Fibroblast of skin of right quadriceps (primary cell): Measurements from ENCODE around the gene HBG2.
"Not testable (repeated sequence)": the region's sequence is repeated elsewhere in the genome, so short reads cannot be mapped to it uniquely, and the experiment has no call there.

ENCODE experiments used
- DNase-seq: peaks from one replicate; pipeline ENCODE4 v3.0.0-alpha.2; 2013

The HBG2 gene

DNA sequence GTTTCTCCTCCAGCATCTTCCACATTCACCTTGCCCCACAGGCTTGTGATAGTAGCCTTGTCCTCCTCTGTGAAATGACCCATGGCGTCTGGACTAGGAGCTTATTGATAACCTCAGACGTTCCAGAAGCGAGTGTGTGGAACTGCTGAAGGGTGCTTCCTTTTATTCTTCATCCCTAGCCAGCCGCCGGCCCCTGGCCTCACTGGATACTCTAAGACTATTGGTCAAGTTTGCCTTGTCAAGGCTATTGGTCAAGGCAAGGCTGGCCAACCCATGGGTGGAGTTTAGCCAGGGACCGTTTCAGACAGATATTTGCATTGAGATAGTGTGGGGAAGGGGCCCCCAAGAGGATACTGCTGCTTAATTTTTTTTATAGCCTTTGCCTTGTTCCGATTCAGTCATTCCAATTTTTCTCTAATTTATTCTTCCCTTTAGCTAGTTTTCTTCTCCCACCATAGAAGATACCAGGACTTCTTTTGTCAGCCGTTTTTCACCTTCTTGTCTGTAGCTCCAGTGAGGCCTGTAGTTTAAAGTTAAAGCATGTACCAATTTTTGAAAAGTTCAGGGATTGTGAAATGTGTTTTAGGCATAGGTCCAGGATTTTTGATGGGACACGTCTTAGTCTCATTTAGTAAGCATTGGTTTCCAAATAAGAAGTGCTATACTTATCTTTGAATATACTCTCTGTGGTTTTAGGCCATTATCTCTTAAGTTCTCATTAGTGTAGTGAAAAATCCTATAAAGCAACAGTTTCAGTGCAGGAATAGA lies at the start of gene HBG2:
TSS of gene HBG2 (minus strand) at position 136 of the 768 bp plus-strand sequence. CDS start at position 83, 53 bp downstream.
- not testable (repeated sequence) for DNase-seq

DNA sequence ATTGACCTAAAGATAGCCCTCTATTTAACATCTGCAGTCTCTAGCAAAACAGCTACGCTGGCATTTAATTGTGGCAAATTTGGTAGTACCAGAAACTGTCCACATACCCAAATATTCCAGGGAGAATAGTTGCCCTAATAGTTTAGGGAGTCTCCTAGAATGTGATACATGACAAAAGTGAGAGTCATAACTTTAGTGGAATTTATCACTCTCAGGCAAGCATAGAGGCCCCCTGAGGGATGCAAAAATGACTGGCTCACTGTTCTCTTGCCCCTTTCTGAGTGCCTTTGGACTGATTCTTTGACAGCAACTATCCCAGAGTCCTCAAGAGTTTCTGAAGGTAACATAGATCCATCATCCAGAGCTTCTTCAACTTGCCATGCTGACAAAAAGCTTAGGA lies 49.5 kb upstream of the HBG2 start:
- peak; percentile 5 for DNase-seq

DNA sequence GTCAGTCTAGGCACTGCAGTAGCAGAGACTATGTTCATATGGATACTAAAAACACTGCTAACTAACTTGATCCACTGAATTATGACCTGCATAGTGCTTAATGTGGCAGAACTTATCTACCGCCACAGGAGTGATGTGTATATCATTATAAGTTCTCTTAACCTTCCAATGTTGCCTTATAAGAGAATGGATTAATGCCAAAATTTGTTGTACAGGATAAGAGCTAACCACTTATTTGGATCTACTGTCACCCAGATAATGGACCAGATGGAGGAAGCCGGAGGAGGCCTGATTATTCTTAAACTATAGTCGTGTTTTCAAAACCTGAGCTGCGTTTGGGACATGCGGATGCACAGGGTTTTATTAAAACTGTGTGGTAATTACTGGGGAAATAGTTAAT lies 49.0 kb upstream of the HBG2 start:
- DNase-seq: no peak

DNA sequence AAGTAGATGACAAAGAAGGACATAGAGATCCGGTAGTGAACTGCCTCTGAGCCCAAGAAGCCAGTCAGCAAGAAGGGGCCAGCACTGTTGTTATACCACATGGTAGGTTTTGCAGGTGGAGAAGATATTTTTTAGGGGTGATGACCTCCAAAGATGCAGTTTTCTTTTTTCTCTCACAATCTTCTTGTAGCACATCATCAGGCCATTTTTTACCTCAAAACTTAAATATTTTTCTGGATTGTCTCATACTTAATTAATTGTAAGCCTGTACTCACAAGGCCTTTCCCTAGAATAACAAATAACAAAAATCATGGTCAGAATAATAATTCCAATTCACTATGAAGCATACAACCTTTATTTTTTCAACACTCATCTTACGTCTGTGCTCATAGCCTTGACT lies 47.3 kb upstream of the HBG2 start, which contains the start of gene OR51B4:
TSS of gene OR51B4 (minus strand) at position 101 of the 400 bp plus-strand sequence. CDS start at position 101, 0 bp downstream.
- no peak for DNase-seq

DNA sequence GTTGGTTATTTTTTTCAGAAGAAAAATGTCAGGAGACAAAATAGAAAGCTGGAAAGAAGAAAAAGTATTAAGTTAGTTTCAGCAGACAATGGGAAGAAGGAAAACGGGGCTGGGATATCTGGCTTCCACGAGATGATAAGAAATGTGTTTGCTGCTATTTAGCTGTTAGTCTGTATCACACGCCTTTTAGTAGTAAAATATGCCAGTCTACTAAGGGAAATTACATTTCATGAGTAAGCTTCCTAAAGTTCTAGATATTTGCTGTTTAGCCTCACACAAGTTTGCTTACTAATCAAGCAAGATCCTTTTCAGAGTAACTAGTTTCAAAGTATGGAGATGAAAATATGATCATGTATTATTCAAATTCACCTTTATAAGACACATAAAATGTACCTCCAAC lies 45.7 kb upstream of the HBG2 start:
- no peak for DNase-seq

DNA sequence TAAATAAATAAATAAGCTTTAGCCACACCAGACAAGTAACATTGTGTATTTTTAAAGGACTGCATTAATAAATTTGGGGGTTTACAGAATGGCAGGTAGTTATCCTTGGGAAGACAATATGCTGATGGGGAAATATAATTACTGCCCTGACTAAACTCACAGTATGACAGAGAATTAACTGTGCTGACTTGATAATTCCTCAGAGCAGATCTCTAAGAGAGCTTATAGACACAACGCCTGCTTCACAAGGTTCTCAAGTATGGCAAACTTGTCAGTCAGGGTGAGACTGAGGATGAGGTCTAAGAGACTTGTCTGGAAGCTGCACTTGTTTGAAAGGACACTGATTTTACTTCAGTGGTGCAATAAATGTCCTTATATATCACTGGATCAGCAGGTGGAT lies 43.9 kb upstream of the HBG2 start:
- no peak for DNase-seq

DNA sequence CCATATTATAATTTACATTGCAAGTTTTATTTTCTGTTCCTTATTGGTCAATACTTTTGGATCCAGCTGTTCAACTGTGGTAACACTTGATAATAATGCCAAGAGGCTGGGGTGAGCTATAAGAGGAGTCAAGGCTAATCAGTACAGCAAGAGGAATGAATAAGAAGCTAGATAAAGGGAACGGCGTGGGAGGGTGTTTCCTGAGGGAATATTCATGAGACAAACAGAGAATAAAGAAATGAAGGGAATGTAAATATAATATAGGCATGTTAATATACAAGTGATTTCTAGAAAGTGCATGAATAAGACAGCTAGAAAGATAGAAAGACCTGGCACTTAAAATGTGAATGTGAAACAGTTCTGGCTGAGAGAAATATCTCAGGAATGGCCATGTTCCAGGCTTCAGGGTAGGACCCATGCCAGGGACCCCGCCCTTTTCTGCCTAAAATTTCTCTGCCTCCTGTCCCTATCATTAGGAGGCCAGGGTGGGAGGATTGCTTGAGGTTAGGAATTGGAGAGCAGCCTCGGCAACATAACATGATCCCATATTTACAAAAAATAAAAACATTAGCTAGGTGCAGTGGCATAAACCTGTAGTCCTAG lies 43.2 kb upstream of the HBG2 start:
- DNase-seq: no peak

DNA sequence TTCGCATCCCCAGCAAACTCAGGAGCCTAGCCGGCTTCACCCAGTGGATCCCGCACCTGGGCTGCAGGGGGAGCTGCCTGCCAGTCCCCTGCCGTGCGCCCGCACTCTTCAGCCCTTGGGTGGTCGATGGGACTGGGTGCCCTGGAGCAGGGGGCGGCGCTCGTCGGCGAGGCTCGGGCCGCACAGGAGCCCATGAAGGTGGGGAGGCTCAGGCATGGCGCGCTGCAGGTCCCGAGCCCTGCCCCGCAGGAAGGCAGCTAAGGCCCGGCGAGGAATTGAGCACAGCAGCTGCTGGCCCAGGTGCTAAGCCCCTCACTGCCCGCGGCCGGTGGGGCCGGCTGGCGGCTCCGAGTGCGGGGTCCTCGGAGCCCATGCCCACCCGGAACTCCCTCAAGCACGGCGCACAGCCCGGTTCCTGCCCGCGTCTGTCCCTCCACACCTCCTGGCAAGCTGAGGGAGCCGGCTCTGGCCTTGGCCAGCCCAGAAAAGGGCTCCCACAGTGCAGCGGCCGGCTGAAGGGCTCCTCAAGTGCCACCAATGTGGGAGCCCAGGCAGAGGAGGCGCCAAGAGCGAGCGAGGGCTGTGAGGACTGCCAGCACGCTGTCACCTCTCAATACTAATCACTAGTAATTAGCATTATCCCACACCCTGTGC lies 39.9 kb upstream of the HBG2 start:
- not testable (repeated sequence) for DNase-seq

DNA sequence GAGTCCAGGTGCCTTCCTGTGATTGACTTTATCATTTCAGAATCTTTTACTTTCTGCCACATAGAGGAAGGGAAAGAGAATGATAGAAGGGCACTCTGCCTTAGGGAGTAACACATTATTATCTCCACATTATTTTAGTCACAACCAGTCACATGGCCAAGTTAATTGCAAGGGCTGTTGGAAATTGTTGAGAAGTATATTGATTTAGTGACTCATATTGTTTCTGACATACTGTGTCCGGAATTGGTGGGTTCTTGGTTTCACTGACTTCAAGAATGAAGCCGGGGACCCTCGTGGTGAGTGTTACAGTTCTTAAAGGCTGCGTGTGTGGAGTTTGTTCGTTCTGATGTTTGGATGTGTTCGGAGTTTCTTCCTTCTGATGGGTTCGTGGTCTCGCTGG lies 38.4 kb upstream of the HBG2 start:
- DNase-seq: no peak

DNA sequence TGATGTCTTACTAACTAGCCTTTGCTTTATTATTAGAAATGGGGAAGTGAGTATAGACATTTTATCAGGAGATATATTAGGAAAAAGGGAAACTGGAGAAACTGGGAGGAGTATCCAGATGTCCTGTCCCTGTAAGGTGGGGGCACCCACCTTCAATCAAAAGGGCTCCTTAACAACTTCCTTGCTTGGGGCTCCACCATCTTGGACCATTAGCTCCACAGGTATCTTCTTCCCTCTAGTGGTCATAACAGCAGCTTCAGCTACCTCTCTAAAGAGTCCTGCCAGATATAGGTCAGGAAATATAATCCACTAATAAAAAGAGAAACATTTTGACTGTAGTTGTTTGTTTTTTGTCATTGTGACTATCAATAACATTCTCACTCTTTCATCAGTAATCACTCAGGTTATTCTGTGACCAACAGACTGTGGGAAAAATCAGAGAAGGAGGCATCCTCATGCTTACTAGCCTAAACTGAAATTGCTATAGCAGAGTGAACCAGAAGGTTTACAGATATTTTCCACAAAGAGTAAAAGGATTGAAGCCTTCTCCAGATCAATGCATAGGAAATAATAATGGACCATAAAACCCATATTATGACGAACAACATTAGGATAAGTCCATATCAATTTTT lies 36.7 kb upstream of the HBG2 start:
- peak; percentile 15 for DNase-seq

DNA sequence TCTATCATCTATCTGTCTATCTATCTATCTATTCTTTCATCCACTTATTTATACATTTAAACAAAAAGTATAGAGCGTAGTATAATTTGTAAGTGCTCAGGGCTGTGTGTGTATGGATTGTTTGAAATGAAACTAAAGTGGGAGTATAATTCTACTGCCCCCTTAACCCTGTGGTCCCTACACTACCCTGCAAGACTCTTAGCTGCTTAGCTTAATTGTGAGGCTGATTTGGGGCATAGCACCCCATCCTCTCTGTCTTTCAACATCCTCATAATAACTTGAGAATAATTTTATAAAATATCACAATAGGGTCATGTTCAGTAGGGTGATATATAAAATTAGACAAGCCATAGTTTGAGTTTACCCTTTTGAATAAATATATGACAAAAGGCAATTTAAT lies 35.5 kb upstream of the HBG2 start:
- DNase-seq: no peak

DNA sequence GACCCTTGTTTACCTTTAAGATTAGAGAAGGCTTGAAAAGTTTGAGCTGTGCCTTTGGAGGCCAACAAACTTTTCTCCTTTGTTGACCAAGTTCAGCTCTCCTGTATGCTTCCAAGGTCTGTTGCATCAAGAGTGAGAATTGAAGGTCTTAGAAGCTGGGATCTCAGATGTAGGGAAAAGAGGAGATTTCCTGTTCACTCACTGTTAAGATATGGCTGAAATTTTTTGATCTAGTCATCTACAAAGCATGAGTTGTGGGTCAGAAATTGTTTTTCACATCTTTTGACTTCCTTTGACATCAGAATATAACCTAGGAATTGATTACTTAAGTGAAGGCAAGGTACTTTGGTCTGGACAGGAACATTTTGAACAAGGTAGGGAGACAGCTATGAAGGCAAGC lies 35.1 kb upstream of the HBG2 start:
- DNase-seq: peak; percentile 3

DNA sequence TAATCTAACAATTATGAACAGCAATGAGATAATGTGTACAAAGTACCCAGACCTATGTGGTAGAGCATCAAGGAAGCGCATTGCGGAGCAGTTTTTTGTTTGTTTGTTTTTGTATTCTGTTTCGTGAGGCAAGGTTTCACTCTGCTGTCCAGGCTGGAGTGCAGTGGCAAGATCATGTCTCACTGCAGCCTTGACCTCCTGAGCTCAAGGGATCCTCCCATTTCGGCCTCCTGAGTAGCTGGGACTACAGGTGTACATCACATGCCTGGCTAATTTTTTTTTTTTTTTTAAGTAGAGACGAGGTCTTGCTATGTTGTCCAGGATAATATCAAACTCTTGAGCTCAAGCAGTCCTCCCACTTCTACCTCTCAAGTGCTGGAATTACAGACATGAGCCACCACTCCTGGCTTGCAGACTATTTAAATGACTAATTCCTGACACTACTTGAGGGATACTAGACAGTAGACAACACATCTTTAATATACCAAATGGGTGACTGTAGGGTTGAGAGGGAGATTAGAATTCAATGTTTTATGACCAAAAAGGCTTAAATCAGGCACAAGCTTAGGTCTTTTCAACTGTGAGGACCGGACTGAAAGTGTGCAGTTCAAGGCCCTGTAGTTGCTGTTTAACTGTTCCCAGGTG lies 34.4 kb upstream of the HBG2 start:
- peak; percentile 4 for DNase-seq

DNA sequence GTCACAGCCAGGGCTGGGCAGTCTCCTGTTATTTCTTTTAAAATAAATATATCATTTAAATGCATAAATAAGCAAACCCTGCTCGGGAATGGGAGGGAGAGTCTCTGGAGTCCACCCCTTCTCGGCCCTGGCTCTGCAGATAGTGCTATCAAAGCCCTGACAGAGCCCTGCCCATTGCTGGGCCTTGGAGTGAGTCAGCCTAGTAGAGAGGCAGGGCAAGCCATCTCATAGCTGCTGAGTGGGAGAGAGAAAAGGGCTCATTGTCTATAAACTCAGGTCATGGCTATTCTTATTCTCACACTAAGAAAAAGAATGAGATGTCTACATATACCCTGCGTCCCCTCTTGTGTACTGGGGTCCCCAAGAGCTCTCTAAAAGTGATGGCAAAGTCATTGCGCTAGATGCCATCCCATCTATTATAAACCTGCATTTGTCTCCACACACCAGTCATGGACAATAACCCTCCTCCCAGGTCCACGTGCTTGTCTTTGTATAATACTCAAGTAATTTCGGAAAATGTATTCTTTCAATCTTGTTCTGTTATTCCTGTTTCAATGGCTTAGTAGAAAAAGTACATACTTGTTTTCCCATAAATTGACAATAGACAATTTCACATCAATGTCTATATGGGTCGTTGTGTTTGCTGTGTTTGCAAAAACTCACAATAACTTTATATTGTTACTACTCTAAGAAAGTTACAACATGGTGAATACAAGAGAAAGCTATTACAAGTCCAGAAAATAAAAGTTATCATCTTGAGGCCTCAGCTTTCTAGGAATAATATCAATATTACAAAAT lies 33.7 kb upstream of the HBG2 start:
- DNase-seq: no peak

DNA sequence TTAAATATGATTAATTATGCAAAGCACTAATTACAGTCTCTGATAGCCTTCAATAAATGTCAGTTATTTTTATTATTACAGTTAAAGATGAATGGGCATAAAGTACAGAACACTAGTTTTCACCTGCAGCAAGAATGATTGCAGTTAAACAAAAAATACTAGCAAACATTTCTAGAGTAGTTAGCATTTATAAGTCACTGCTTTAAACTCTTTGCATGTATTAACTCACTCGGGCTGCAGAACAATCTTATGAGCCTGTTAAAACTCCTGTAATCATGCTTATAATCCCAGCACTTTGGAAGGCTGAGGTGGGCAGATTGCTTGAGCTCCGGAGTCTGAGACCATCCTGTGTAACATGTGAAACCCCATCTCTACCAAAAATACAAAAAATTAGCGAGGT lies 32.3 kb upstream of the HBG2 start:
- no peak for DNase-seq

DNA sequence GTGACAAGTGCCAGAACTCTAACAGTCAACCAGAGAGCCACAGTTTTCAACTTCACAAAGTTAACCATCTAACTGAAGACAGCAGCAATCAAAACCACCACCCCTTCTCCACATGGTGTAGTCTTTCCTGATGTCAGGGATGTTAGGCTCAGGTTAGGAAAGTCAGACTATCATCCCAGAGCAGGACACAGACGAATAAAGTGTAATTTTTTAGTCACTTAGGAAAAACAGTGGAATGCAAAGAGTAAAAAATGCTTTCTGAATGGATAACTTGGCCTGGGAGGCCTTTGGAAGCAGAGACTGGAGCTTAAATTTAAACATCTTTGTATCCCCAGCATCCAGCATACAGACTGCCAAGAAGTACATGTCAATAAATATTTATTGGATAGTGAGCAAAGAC lies 31.8 kb upstream of the HBG2 start:
- DNase-seq: no peak

DNA sequence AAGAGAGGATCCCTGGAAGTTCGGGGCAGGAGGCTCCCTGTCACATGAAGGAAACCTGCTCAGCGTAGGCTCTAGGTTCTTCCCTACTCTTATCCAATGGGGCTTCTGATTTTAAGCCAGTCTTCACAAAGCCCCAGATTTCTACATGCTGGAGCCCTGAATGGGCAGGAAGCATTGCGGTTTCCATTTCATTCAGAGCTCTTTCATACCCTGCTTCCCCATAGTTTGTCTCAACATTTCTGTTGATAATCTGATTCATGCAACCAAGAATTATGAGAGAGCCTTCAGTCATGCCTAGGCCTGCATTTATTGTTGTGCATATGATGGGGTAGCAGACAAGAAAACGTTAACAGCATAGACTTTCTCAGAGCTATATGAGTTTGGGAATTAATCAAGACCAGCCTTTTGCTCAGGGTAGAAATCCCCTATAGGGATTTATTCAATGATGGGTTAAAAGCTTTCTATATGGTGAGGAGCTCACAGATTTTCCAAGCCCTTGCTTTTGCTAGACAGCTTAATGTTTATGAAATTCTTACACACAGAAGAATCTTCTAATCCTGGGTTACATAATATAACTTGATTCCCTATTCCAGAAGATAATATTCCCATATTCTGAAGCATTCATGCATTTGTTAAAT lies 31.2 kb upstream of the HBG2 start:
- DNase-seq: no peak

DNA sequence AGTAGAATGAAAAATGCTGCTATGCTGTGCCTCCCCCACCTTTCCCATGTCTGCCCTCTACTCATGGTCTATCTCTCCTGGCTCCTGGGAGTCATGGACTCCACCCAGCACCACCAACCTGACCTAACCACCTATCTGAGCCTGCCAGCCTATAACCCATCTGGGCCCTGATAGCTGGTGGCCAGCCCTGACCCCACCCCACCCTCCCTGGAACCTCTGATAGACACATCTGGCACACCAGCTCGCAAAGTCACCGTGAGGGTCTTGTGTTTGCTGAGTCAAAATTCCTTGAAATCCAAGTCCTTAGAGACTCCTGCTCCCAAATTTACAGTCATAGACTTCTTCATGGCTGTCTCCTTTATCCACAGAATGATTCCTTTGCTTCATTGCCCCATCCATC lies 30.1 kb upstream of the HBG2 start:
- DNase-seq: no peak

DNA sequence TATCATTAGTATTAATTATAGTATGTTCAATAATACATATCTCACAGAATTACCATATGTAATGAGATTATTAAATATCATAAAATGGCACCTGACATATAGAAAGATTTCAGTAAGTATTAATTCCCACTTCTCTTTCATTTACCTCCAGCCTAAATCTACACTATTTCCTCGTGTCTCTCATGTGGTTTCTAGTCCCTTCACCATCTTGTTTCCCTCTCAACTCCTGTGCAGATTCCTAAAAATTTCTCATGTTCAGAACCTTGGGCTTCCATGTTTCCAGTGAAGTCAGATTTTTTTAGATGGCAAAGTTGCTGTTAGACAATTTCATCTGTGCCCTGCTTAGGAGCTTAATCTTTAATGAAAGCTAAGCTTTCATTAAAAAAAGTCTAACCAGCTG lies 29.3 kb upstream of the HBG2 start:
- no peak for DNase-seq

DNA sequence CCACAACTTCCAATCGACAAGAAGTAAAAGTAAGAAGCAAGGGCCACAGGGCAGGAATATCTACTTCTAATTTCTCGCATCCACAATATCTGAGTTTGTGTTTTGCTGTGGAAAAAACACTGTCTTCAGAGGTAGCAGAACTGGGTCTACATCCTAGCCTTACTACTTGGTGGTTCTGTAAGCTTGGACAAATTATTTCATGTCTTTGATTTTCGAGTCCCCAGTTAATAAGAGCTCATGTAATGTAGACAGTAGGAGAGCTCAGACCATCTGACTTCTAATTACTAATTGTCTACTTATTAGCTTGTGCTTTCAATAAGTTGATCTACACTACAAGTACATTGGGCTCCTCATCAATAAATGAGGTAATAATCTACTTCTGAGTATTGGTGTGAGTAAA lies 28.5 kb upstream of the HBG2 start:
- no peak for DNase-seq

DNA sequence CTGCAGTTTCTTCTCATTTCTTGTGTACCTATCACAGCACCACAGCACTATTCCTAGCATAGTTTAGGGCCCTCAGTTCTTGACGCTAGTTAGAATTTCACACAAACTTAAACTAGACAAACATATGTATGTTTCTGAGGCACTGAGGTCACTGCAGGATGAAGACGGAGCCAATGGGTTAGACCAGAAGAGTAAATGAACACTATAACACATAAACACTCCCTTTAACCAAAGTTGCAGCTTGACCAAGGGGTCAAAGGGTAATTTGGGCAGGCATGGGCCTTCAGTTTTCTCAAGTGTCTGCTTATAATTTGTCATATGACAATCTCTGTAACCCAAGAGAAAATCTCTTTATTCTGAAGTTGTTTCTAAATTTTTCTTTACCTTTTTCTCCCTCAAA lies 28.0 kb upstream of the HBG2 start:
- DNase-seq: no peak

DNA sequence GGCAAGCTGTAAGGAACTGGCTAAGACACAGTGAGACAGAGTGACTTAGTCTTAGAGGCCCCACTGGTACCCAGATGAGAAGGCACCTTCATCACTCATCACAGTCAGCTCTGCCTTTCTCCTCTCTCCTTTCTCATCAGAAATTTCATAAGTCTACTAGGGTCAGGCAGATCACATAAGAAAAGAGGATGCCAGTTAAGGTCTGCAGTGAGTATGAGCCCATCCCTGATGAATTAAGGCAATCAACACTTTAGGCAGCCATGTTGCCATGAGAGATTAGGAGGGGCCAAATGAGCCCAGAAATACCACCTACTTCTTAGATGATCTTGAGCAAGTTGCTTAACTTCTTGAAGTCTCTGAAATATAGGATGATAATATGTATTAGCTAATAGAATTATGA lies 27.0 kb upstream of the HBG2 start:
- no peak for DNase-seq
